K562 (cell line): Measurements from ENCODE around the gene OSGEP. TPM values are rescaled to one million over a fixed set of nuclear protein-coding genes. Genes with fewer than 3 reads are reported as not detected.
A peak's percentile ranks its signal among the peaks of the same experiment; 100 is the strongest.

Experiments
- DPF2 ChIP-seq: fragments of 450-650 bp; IDR thresholded peaks from 2 replicates; pipeline ENCODE4 v1.6.1; 2016
- FOXK1 ChIP-seq: sonication (generic); formaldehyde crosslinking; IDR thresholded peaks from 2 replicates; pipeline ENCODE4 v1.8.0; 2022; ENCODE audit warnings: missing genetic modification reagents, mild to moderate bottlenecking, borderline replicate concordance
- HNRNPK ChIP-seq: fragments of 200-400 bp; formaldehyde crosslinking; IDR thresholded peaks from one replicate; pipeline ENCODE4 v1.6.1; 2018; ENCODE audit warnings: mild to moderate bottlenecking, low read depth, low read length; ENCODE audit not compliant: poor library complexity, severe bottlenecking
- KLF6 ChIP-seq: fragments of 250-450 bp; sonication (Bioruptor Pico); IDR thresholded peaks from 2 replicates; pipeline ENCODE4 v1.4.0; 2020; ENCODE audit warnings: mild to moderate bottlenecking, moderate library complexity, borderline replicate concordance
- NBN ChIP-seq: fragments of 450-650 bp; IDR thresholded peaks from 2 replicates; pipeline ENCODE4 v1.6.1; 2016; ENCODE audit warnings: low read depth, mild to moderate bottlenecking
- NR2C1 ChIP-seq, 2 experiments: fragments of 450-650 bp; IDR thresholded peaks; 2 replicates each; pipeline ENCODE4 v1.6.1; 2017; ENCODE audit warnings: mild to moderate bottlenecking in 2 of 2, antibody characterized with exemption in 1 of 2, inconsistent platforms in 1 of 2, missing compliant biosample characterization in 1 of 2, missing genetic modification characterization in 1 of 2
- PRDM10 ChIP-seq: fragments of 450-650 bp; IDR thresholded peaks from 2 replicates; pipeline ENCODE4 v1.6.1; 2018; ENCODE audit not compliant: partially characterized antibody
- RCOR1 ChIP-seq, 2 experiments: IDR thresholded peaks; 2 replicates each; pipeline ENCODE4 v1.6.1; 2012; ENCODE audit warnings: low read depth in 2 of 2, low read length in 2 of 2, borderline replicate concordance in 1 of 2, improper control_type of control experiment in 1 of 2
- RFX5 ChIP-seq: IDR thresholded peaks from 2 replicates; pipeline ENCODE4 v1.6.1; 2011; ENCODE audit warnings: low read depth, mild to moderate bottlenecking, improper control_type of control experiment, low read length
- STAT5A ChIP-seq: IDR thresholded peaks from 2 replicates; pipeline ENCODE4 v1.6.1; 2012; ENCODE audit warnings: low read length, inconsistent platforms, borderline replicate concordance
- THRA ChIP-seq: fragments of 450-650 bp; IDR thresholded peaks from 2 replicates; pipeline ENCODE4 v1.6.1; 2017; ENCODE audit warnings: mild to moderate bottlenecking, moderate library complexity
- TOE1 ChIP-seq, 2 experiments: fragments of 450-650 bp in 1 of 2; sonication (generic) in 1 of 2; formaldehyde crosslinking in 1 of 2; IDR thresholded peaks; 2 replicates each; pipeline versions ENCODE4 v1.7.1 to v1.8.0; 2016 to 2022; ENCODE audit warnings: borderline replicate concordance in 2 of 2, mild to moderate bottlenecking in 2 of 2, antibody characterized with exemption in 1 of 2, inconsistent platforms in 1 of 2, low read depth in 1 of 2, missing genetic modification reagents in 1 of 2, moderate library complexity in 1 of 2
- ZBTB43 ChIP-seq: sonication (generic); formaldehyde crosslinking; IDR thresholded peaks from 2 replicates; pipeline ENCODE4 v1.8.0; 2023; ENCODE audit warnings: mild to moderate bottlenecking, missing genetic modification reagents
- ZEB2 ChIP-seq: fragments of 450-650 bp; IDR thresholded peaks from 2 replicates; pipeline ENCODE4 v1.6.1; 2016
- ZNF212 ChIP-seq: fragments of 450-650 bp; formaldehyde crosslinking; IDR thresholded peaks from 2 replicates; pipeline ENCODE4 v1.4.0; 2020; ENCODE audit warnings: mild to moderate bottlenecking
- ZNF253 ChIP-seq: fragments of 250-450 bp; sonication (Bioruptor Pico); conservative IDR thresholded peaks from 2 replicates; pipeline ENCODE4 v1.6.1; 2021; ENCODE audit warnings: mild to moderate bottlenecking
- polyA plus RNA-seq, 8 experiments: library from polyadenylated mRNA; depleted of rRNA in 4 of 8; stranded (reverse) in 5 of 8; unstranded in 3 of 8; fragments of >200 nt; fragmentation: Nextera tagmentation in 2 of 8; fragmentation: Illumina TruSeq in 1 of 8; extraction: Ambion mirVana in 2 of 8; extraction: Trizol in 1 of 8; gene quantifications; 2 replicates each; pipeline versions ENCODE4 v1.2.1 to v1.2.3, GENCODE V29; 2011 to 2014; ENCODE audit warnings: inconsistent platforms in 1 of 8, missing spikeins in 1 of 8
- total RNA-seq, 7 experiments: library from RNA; depleted of rRNA in 6 of 7; stranded (reverse); fragments of >200 nt in 6 of 7; fragmentation: Illumina TruSeq in 2 of 7; extraction: Trizol in 2 of 7; gene quantifications; 2 replicates each; pipeline versions ENCODE4 v1.2.1 to v1.2.3, GENCODE V29; 2011 to 2021; ENCODE audit warnings: low replicate concordance in 1 of 7
- TF ChIP-seq, protein P1 (sequence below), 2 experiments: fragments of 450-650 bp in 1 of 2; sonication (generic) in 1 of 2; formaldehyde crosslinking in 1 of 2; IDR thresholded peaks in 1 of 2; conservative IDR thresholded peaks in 1 of 2; 2 replicates each; pipeline versions ENCODE4 v1.6.1 to v1.8.1; 2016 to 2023; ENCODE audit warnings: mild to moderate bottlenecking in 2 of 2, moderate library complexity in 2 of 2, inconsistent platforms in 1 of 2, missing genetic modification reagents in 1 of 2

Gene OSGEP
- total and polyA plus RNA-seq, 9 of the 15 experiments (the other 6 are each of a cell fraction or from before 2014, with no cell fraction given) = 32.1 to 59.2 (median 44.1) TPM

DNA sequence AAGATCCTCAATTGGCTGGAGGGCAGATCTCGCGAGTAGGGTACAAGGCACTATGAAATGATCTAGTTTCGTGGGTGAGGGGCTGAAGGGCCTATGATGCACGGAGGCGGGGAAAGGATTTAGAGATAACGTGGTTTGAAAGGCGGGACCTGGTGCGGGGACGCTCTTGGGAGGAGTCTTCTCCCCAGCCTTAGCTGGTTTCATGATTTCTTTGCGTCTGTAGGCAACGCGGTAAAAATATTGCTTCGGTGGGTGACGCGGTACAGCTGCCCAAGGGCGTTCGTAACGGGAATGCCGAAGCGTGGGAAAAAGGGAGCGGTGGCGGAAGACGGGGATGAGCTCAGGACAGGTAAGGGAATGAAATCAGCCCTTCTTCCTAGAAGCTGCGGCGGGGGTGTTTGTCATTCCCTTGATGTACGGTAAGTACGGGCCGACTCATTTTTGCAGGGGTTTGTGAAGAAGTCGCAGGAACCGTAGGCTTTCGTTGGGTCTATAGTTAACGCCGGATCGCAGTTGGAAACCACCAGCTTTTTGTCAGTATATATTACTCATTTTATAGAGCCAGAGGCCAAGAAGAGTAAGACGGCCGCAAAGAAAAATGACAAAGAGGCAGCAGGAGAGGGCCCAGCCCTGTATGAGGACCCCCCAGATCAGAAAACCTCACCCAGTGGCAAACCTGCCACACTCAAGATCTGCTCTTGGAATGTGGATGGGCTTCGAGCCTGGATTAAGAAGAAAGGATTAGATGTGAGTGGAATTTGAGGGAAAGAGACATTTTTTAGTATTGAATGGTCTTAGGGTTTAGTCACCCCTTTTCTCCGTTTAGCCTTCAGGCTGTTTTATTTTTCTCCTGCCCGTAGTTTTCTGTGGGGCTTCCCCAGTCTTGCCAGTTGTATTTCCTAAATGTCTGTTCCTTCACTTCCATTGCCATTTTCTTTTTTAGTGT, 1.0 kb upstream of the OSGEP start (continued):
- TF ChIP-seq, protein P1, sequence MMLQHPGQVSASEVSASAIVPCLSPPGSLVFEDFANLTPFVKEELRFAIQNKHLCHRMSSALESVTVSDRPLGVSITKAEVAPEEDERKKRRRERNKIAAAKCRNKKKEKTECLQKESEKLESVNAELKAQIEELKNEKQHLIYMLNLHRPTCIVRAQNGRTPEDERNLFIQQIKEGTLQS (IDR thresholded peaks at IDR 0.05) = 0 out of 2 replicates have a peak, but pooled peaks have one; percentile 23
- TF ChIP-seq, protein P1 (CRISPR knock-in tag; conservative IDR thresholded peaks at IDR 0.05) = no peak
- TF ChIP-seq STAT5A (no peak), HNRNPK (no peak), RFX5 (no peak), ZNF212 (no peak), KLF6 (CRISPR knock-in tag) (no peak), ZEB2 (peak; percentile 56; the same call in 1 of the 2 replicates), NBN (0 out of 2 replicates have a peak, but pooled peaks have one; percentile 18), RCOR1 (IDR thresholded peaks at IDR 0.05; ENCODE audit: borderline replicate concordance in 1 of 2, low read depth in 2 of 2, low read length in 2 of 2) (peak in 1 of 2 experiments; percentile 48; a peak in 1 of 4 replicates), PRDM10 (peak; percentile 91), THRA (no peak), NR2C1 (IDR thresholded peaks at IDR 0.05) (no peak), NR2C1 (tag; IDR thresholded peaks at IDR 0.05) (no peak), DPF2 (0 out of 2 replicates have a peak, but pooled peaks have one; percentile 57), ZNF253 (CRISPR knock-in tag) (no peak), FOXK1 (no peak), ZBTB43 (no peak), TOE1 (IDR thresholded peaks at IDR 0.05; ENCODE audit: borderline replicate concordance) (peak; percentile 72), TOE1 (CRISPR knock-in tag; IDR thresholded peaks at IDR 0.05; ENCODE audit: borderline replicate concordance, low read depth) (no peak)
